GM18868 (cell line): ENCODE measurements around the gene DLGAP1.

Source experiments
- ATAC-seq: cut with Tn5 transposase; IDR thresholded peaks from one replicate; pipeline ENCODE4 v1.9.1; 2021; ENCODE audit warnings: mild to moderate bottlenecking, moderate library complexity; ENCODE audit not compliant: unreplicated experiment

Gene DLGAP1

GRCh38 chr18:3793111-3793510 lies 662.0 kb downstream of the DLGAP1 start:
- ATAC-seq = no peak

- ATAC-seq = no peak
These were observed 662.4 kb downstream of the DLGAP1 start for GRCh38 chr18:3792711-3793110.

GRCh38 chr18:3791238-3791637 lies 663.9 kb downstream of the DLGAP1 start:
- no peak for ATAC-seq

- ATAC-seq = no peak
These were observed 664.4 kb downstream of the DLGAP1 start for GRCh38 chr18:3790703-3791102.

GRCh38 chr18:3789525-3789924 lies 665.6 kb downstream of the DLGAP1 start:
- ATAC-seq = no peak

- no peak for ATAC-seq
These were observed 670.2 kb downstream of the DLGAP1 start for GRCh38 chr18:3784949-3785348.

GRCh38 chr18:3782901-3783300 lies 672.2 kb downstream of the DLGAP1 start:
- ATAC-seq = no peak

GRCh38 chr18:3777719-3778118 lies 677.4 kb downstream of the DLGAP1 start:
- no peak for ATAC-seq

GRCh38 chr18:3777122-3777521 lies 678.0 kb downstream of the DLGAP1 start:
- ATAC-seq = no peak

GRCh38 chr18:3775996-3776395 lies 679.1 kb downstream of the DLGAP1 start:
- ATAC-seq = no peak

- no peak for ATAC-seq
These were observed 681.8 kb downstream of the DLGAP1 start for GRCh38 chr18:3773303-3773702.

- ATAC-seq = peak; percentile 99
These were observed 683.8 kb downstream of the DLGAP1 start for GRCh38 chr18:3771121-3771971.

- ATAC-seq = no peak
These were observed 693.8 kb downstream of the DLGAP1 start for GRCh38 chr18:3761266-3761665.

- ATAC-seq = no peak
These were observed 694.4 kb downstream of the DLGAP1 start for GRCh38 chr18:3760741-3761140.

- ATAC-seq = no peak
These were observed 696.0 kb downstream of the DLGAP1 start for GRCh38 chr18:3759099-3759498.

- ATAC-seq = no peak
These were observed 696.6 kb downstream of the DLGAP1 start for GRCh38 chr18:3758531-3758930.

GRCh38 chr18:3757361-3757760 lies 697.7 kb downstream of the DLGAP1 start:
- no peak for ATAC-seq

GRCh38 chr18:3753106-3753505 lies 702.0 kb downstream of the DLGAP1 start:
- no peak for ATAC-seq

- ATAC-seq = no peak
These were observed 707.0 kb downstream of the DLGAP1 start for GRCh38 chr18:3748086-3748485.

GRCh38 chr18:3747176-3747973 lies 707.7 kb downstream of the DLGAP1 start:
- no peak for ATAC-seq

GRCh38 chr18:3742541-3742940 lies 712.6 kb downstream of the DLGAP1 start:
- ATAC-seq = no peak

GRCh38 chr18:3741333-3741732 lies 713.8 kb downstream of the DLGAP1 start:
- ATAC-seq = no peak
